ENCODE data around the gene ZNF211. TPM values are rescaled to one million over a fixed set of nuclear protein-coding genes. Genes with fewer than 3 reads are reported as not detected.

ZNF211 gene
- total RNA-seq, 1 donor from 2014 or later: 28.7 TPM

DNA sequence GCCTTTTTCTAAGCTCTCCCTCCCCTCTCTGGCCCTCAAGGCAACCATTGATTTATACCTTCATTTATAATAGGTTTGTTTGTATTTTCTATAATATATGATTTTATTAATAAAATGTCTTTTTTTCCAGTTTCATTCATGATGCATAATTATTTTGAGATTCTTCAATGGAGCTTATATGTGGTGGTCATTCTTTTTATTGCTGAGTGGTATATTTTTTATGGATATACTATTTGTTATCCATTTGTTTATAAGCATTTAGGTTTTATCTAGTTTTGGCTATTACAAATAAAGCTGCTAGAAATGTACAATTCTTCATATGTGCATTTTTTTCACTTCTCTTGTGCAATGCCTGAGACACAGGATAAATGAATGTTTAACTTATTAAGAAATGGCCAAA, 10.8 kb downstream of the ZNF211 start:
- H3K36me3 Mint-ChIP-seq: peaks cover 57% of the 10 kb centered on the region

DNA sequence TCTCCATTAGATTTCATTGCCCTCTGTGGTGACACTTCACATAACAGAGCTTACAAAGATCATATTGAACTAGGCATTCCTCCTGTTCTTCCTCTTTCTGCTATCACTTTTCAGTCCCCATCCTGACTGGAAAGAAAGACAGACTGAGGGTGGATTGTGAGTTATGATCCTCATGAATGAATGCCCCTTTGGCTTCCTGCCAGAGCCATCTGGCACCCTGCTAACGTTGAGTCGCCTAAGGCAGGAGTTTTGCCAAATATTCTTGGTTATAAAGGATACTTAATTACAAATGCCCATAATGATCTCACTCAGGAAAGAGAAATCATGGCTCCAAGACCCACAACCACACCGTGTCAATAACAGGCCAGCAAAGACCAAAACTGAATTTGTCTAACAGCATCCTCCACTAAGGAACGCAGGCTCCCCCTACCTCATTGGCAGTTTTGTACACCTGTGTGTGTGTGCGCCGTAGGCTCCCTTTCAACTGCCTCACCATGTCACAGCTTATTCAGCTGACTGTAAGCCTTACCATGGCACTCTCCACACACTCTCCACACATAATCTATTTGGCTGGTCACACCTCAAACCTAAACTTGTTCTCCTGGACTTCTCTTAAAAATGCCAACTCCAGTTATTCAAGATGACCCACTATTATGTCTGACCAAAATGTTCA, 15.5 kb downstream of the ZNF211 start:
- no peaks in the 10 kb centered on the region for H3K4me1 Mint-ChIP-seq
- no peak overlapping the region for H3K27ac Mint-ChIP-seq
- peaks cover 45% of the 10 kb centered on the region for H3K9me3 Mint-ChIP-seq
- no peak overlapping the region for H3K4me3 Mint-ChIP-seq
- DNase-seq (ENCODE audit: low spot score in 2 of 2, unreplicated experiment in 2 of 2): no peak
- no peaks in the 10 kb centered on the region for H3K27me3 Mint-ChIP-seq (ENCODE audit: low read depth)
- TF ChIP-seq, protein P1, sequence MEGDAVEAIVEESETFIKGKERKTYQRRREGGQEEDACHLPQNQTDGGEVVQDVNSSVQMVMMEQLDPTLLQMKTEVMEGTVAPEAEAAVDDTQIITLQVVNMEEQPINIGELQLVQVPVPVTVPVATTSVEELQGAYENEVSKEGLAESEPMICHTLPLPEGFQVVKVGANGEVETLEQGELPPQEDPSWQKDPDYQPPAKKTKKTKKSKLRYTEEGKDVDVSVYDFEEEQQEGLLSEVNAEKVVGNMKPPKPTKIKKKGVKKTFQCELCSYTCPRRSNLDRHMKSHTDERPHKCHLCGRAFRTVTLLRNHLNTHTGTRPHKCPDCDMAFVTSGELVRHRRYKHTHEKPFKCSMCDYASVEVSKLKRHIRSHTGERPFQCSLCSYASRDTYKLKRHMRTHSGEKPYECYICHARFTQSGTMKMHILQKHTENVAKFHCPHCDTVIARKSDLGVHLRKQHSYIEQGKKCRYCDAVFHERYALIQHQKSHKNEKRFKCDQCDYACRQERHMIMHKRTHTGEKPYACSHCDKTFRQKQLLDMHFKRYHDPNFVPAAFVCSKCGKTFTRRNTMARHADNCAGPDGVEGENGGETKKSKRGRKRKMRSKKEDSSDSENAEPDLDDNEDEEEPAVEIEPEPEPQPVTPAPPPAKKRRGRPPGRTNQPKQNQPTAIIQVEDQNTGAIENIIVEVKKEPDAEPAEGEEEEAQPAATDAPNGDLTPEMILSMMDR (IDR thresholded peaks at IDR 0.05; ENCODE audit: unreplicated experiment): no peak
- H3K36me3 Mint-ChIP-seq: peaks cover 10% of the 10 kb centered on the region

More for the DNA sequence above, 10.8 kb downstream of the ZNF211 start:
- no peaks in the 10 kb centered on the region for H3K27me3 Mint-ChIP-seq (ENCODE audit: low read depth)
- no peak for DNase-seq (ENCODE audit: low spot score in 2 of 2, unreplicated experiment in 2 of 2)
- TF ChIP-seq, protein P1 (IDR thresholded peaks at IDR 0.05; ENCODE audit: unreplicated experiment): no peak
- H3K27ac Mint-ChIP-seq: no peak overlapping the region
- H3K9me3 Mint-ChIP-seq: peaks cover 63% of the 10 kb centered on the region
- H3K4me1 Mint-ChIP-seq: no peaks in the 10 kb centered on the region
- no peak overlapping the region for H3K4me3 Mint-ChIP-seq

DNA sequence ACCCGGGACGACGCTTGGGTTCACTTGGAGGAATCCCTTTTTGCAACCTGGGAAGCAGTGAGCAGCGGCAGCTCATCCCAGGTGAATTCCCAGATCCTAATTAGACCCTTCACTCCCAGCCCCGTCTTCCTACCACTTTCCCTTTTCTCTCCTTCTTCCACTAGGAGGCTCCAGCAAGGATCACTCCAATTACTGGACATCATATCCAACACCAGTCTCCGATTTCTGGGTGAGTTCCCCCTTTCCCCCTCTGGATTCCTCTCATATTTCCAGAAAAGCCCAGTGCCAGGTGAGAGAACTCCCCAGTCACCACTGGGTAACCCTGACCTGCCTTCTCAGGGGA, 18.7 kb downstream of the ZNF211 start:
- Mint-ChIP-seq H3K27ac (no peak overlapping the region), H3K27me3 (ENCODE audit: low read depth) (peaks cover 5% of the 10 kb centered on the region), H3K4me3 (no peak overlapping the region), H3K9me3 (peaks cover 49% of the 10 kb centered on the region), H3K4me1 (no peaks in the 10 kb centered on the region), H3K36me3 (no peaks in the 10 kb centered on the region)
- no peak for DNase-seq (ENCODE audit: low spot score in 2 of 2, unreplicated experiment in 2 of 2)
- TF ChIP-seq, protein P1 (IDR thresholded peaks at IDR 0.05; ENCODE audit: unreplicated experiment): no peak

DNA sequence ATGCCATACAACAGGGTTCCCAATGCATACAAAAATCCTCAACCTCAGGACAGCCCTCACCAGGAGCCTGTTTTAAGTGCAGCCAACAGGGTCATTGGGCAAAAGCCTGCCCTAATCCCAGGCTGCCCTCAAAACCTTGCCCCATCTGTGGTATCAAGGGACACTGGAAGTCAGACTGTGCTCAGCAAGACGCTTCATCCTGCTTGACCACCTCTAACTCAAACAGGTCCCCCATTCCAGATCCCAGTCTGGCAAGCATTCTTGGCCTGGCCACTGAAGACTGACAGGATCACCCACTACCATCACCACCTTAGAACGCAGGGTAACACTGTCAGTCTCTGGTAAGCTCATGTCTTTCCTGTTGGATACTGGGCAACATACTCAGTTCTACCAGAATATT, 20.7 kb downstream of the ZNF211 start:
- H3K4me3 Mint-ChIP-seq: no peak overlapping the region
- no peaks in the 10 kb centered on the region for H3K4me1 Mint-ChIP-seq
- no peak overlapping the region for H3K27ac Mint-ChIP-seq
- TF ChIP-seq, protein P1 (IDR thresholded peaks at IDR 0.05; ENCODE audit: unreplicated experiment): no peak
- DNase-seq (ENCODE audit: low spot score in 2 of 2, unreplicated experiment in 2 of 2): no peak
- H3K27me3 Mint-ChIP-seq (ENCODE audit: low read depth): peaks cover 12% of the 10 kb centered on the region
- no peaks in the 10 kb centered on the region for H3K36me3 Mint-ChIP-seq
- peaks cover 41% of the 10 kb centered on the region for H3K9me3 Mint-ChIP-seq

DNA sequence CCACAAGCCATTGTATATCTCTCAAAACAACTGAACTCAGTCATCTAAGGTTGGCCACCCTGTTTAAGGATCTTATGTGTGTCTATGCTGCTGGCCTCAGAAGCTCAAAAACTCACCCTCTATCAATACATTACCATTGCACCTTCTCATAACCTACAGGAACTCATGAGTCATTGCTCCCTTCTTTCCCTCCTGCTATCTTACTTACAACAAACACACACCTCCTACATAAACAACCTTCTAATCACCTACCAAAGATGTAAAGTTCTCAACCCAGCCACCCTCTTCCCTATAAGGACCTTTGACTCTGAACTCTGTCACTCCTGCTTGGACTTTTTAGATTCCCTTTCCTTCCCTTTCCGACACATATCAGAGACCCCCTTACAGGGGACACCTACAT, 22.5 kb downstream of the ZNF211 start:
- no peaks in the 10 kb centered on the region for H3K36me3 Mint-ChIP-seq
- TF ChIP-seq, protein P1 (IDR thresholded peaks at IDR 0.05; ENCODE audit: unreplicated experiment): no peak
- H3K9me3 Mint-ChIP-seq: peaks cover 37% of the 10 kb centered on the region
- no peaks in the 10 kb centered on the region for H3K4me1 Mint-ChIP-seq
- no peak overlapping the region for H3K4me3 Mint-ChIP-seq
- no peak for DNase-seq (ENCODE audit: low spot score in 2 of 2, unreplicated experiment in 2 of 2)
- no peak overlapping the region for H3K27ac Mint-ChIP-seq
- peaks cover 29% of the 10 kb centered on the region for H3K27me3 Mint-ChIP-seq (ENCODE audit: low read depth)

DNA sequence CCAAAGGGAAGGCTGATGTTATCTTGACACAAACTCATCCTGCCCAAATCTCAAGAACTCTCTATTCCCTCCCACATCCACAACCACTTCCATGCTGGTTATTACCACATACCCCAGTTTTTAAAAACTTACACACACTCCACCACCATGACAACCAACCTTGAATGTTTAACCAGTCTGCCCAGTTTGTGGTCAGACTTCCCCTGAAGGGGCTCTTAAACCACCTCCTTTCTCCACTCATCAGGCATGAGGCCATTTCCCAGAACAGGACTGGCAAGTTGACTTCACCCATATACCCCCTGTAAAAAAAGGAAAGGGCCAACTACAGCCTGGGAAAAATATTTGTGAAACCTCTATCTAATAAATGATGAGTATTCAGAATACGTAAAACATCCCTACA, 23.4 kb downstream of the ZNF211 start:
- peaks cover 38% of the 10 kb centered on the region for H3K27me3 Mint-ChIP-seq (ENCODE audit: low read depth)
- TF ChIP-seq, protein P1 (IDR thresholded peaks at IDR 0.05; ENCODE audit: unreplicated experiment): no peak
- H3K27ac Mint-ChIP-seq: no peak overlapping the region
- H3K4me3 Mint-ChIP-seq: no peak overlapping the region
- no peak for DNase-seq (ENCODE audit: low spot score in 2 of 2, unreplicated experiment in 2 of 2)
- peaks cover 35% of the 10 kb centered on the region for H3K9me3 Mint-ChIP-seq
- H3K4me1 Mint-ChIP-seq: no peaks in the 10 kb centered on the region
- H3K36me3 Mint-ChIP-seq: no peaks in the 10 kb centered on the region

Data from mesothelial cell of epicardium (in vitro differentiated cells).